ENCODE measurements around the gene LILRB4. TPM values are rescaled to one million over a fixed set of nuclear protein-coding genes. Genes with fewer than 3 reads are reported as not detected.

LILRB4 gene
- total and polyA plus RNA-seq, 2 experiments from 2014 or later, result not detected

DNA sequence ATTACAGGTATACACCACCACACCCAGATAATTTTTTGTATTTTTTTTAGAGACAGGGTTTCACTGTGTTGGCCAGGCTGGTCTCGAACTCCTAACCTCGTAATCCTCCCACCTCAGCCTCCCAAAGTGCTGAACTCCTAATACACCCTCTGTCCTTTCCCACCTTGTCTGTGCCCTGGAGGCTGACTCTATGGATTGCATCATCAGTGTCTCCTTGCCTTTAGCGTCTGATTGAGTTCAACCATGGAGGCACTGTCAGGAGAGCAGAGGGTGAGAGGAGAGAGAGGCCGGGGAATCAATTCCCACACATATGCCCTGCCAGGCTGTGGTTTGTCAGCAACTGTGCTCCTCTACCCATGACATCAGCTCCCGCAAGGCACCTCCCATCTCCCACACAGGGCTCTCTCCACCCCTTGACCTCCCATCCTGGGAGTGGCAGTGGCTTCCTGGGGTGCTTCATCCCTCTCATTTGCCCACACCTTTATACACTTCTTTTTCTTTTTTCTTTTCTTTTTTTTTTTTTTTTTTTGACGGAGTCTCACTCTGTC lies 12.6 kb upstream of the LILRB4 start:
- H3K4me2 ChIP-seq, result no peak overlapping the region
- no peak overlapping the region for H3K4me3 ChIP-seq
- H3K9me2 ChIP-seq (replicated peaks; ENCODE audit: insufficient read depth), result no peaks in the 10 kb centered on the region
- no peaks in the 10 kb centered on the region for H3K4me1 ChIP-seq (ENCODE audit: insufficient read depth)
- no peak overlapping the region for H3K27ac ChIP-seq
- H3K27me3 ChIP-seq, result no peaks in the 10 kb centered on the region
- H3K36me3 ChIP-seq (replicated peaks; ENCODE audit: insufficient read depth, low read depth), result no peaks in the 10 kb centered on the region
- no peaks in the 10 kb centered on the region for H4K20me1 ChIP-seq (ENCODE audit: insufficient read depth, poor library complexity, severe bottlenecking)
- H3K9me3 ChIP-seq (ENCODE audit: low read depth), result no peaks in the 10 kb centered on the region
- 74% methylated on average over 5 of the region's 6 CpGs for WGBS (ENCODE audit: low lambda C conversion rate, missing lambda C conversion rate)
- no peaks in the 10 kb centered on the region for H3K79me2 ChIP-seq
- no peak for DNase-seq (ENCODE audit: low spot score)
- no peak overlapping the region for H2AFZ ChIP-seq
- TF ChIP-seq, protein P1, sequence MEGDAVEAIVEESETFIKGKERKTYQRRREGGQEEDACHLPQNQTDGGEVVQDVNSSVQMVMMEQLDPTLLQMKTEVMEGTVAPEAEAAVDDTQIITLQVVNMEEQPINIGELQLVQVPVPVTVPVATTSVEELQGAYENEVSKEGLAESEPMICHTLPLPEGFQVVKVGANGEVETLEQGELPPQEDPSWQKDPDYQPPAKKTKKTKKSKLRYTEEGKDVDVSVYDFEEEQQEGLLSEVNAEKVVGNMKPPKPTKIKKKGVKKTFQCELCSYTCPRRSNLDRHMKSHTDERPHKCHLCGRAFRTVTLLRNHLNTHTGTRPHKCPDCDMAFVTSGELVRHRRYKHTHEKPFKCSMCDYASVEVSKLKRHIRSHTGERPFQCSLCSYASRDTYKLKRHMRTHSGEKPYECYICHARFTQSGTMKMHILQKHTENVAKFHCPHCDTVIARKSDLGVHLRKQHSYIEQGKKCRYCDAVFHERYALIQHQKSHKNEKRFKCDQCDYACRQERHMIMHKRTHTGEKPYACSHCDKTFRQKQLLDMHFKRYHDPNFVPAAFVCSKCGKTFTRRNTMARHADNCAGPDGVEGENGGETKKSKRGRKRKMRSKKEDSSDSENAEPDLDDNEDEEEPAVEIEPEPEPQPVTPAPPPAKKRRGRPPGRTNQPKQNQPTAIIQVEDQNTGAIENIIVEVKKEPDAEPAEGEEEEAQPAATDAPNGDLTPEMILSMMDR (IDR thresholded peaks at IDR 0.05; ENCODE audit: poor library complexity), result no peak

DNA sequence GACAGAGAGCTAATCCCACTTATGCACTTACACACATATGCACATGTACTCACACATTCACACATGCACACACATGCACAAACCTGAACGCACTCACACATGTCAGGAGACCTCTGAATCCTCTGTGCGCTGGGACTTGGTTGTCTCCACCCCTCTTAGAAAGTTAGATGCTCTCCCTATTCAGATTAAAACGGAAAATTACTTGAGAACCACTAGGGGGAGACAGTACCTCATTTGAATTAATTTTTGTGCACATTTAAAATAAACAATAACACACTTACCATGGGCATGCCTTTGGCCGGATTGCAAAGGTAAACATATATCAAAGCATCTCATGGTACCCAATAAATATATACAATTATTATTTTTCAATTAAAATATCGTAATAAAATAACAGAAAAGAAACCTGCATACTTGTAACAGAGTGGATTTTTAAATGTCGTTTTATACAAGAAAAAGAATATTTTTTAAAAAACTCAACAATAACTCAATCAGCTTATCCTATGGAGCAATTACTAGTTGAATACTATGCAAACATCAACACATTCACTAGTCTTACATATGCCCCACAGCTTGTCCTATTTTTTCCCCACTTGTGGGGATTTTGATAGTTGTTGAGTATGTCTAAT lies 9.5 kb upstream of the LILRB4 start:
- TF ChIP-seq, protein P1 (IDR thresholded peaks at IDR 0.05; ENCODE audit: poor library complexity), result peak; percentile 16
- no peak for TF ChIP-seq EZH2 (IDR thresholded peaks at IDR 0.05; ENCODE audit: borderline replicate concordance)
- TF ChIP-seq EZH2phosphoT487 (IDR thresholded peaks at IDR 0.05; ENCODE audit: low read depth, severe bottlenecking, unreplicated experiment), result no peak
- no peak overlapping the region for H3K4me2 ChIP-seq
- 47% methylated on average over 6 of the region's 6 CpGs for WGBS (ENCODE audit: low lambda C conversion rate, missing lambda C conversion rate)
- H3K27ac ChIP-seq, result no peak overlapping the region
- no peak overlapping the region for H3K4me3 ChIP-seq
- no peaks in the 10 kb centered on the region for H3K9me3 ChIP-seq (ENCODE audit: low read depth)
- no peaks in the 10 kb centered on the region for H3K36me3 ChIP-seq (replicated peaks; ENCODE audit: insufficient read depth, low read depth)
- no peak overlapping the region for H2AFZ ChIP-seq
- no peaks in the 10 kb centered on the region for H4K20me1 ChIP-seq (ENCODE audit: insufficient read depth, poor library complexity, severe bottlenecking)
- no peaks in the 10 kb centered on the region for H3K27me3 ChIP-seq
- no peaks in the 10 kb centered on the region for H3K4me1 ChIP-seq (ENCODE audit: insufficient read depth)
- no peaks in the 10 kb centered on the region for H3K79me2 ChIP-seq
- no peak for DNase-seq (ENCODE audit: low spot score)
- H3K9me2 ChIP-seq (replicated peaks; ENCODE audit: insufficient read depth), result no peaks in the 10 kb centered on the region

DNA sequence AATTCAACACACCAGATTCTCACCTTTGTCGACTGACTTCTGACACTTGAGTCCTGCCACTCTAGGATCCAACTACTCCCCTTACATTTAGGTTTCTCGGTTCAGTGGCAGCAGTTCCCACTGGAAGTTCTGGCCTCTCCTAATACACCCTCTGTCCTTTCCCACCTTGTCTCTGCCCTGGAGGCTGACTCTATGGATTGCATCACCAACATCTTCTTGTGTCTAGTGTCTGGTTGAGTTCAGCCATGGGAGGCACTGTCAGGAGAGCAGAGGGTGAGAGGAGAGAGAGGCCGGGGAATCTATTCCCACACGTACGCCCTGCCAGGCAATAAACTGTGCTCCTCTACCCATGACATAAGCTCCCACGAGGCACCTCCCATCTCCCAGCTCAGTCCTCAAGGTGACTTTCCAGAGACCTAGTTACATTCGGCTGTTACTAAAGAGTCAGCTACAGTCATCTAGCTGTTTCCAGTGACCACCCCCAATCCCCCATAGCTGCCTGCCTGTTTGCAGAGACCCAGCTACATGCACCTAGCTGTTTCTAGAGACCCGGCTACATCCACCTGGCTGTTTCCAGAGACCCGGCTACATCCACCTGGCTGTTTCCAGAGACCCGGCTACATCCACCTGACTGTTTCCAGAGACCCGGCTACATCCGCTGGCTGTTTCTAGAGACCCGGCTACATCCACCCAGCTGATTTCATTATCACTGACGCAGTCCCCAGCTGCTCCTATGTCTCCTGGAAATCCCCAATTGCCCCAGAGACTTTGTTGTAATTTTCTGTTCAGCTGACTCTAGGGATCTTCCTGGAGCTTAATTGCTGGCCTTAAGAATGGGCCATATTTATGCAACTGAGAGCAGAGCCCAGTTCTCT lies 8.1 kb upstream of the LILRB4 start:
- Histone ChIP-seq H3K4me1 (ENCODE audit: insufficient read depth) (no peaks in the 10 kb centered on the region), H3K36me3 (replicated peaks; ENCODE audit: insufficient read depth, low read depth) (no peaks in the 10 kb centered on the region), H3K4me3 (no peak overlapping the region), H3K79me2 (no peaks in the 10 kb centered on the region), H3K9me3 (ENCODE audit: low read depth) (no peaks in the 10 kb centered on the region), H3K27me3 (no peaks in the 10 kb centered on the region), H3K27ac (no peak overlapping the region), H2AFZ (no peak overlapping the region), H3K4me2 (no peak overlapping the region), H3K9me2 (replicated peaks; ENCODE audit: insufficient read depth) (no peaks in the 10 kb centered on the region), H4K20me1 (ENCODE audit: insufficient read depth, poor library complexity, severe bottlenecking) (no peaks in the 10 kb centered on the region)
- 82% methylated on average over 14 of the region's 14 CpGs for WGBS (ENCODE audit: low lambda C conversion rate, missing lambda C conversion rate)
- TF ChIP-seq EZH2phosphoT487 (IDR thresholded peaks at IDR 0.05; ENCODE audit: low read depth, severe bottlenecking, unreplicated experiment) (no peak), EZH2 (IDR thresholded peaks at IDR 0.05; ENCODE audit: borderline replicate concordance) (no peak)
- TF ChIP-seq, protein P1 (IDR thresholded peaks at IDR 0.05; ENCODE audit: poor library complexity), result no peak
- no peak for DNase-seq (ENCODE audit: low spot score)

All from hepatocyte (in vitro differentiated cells).